Activated CD8-positive, alpha-beta memory T cell treated with anti-CD3 and anti-CD28 coated beads, Interleukin-2, amount 10 ng/mL, durations not matched to agents 7 days and 5 days (primary cell): ENCODE measurements around the gene RERE. TPM values are rescaled to one million over a fixed set of nuclear protein-coding genes. Genes with fewer than 3 reads are reported as not detected.
"Not testable (repeated sequence)": the region's sequence is repeated elsewhere in the genome, so short reads cannot be mapped to it uniquely, and the experiment has no call there.

ENCODE experiments used
- ATAC-seq: fragments of 150-1000 bp; cut with Tn5 transposase; one replicate; pipeline ENCODE4 v1.10.0; 2021; ENCODE audit warnings: moderate library complexity
- CTCF ChIA-PET: fragments of 350-600 bp; sonication (Branson Sonifier 250); formaldehyde crosslinking; loops from one replicate; lab custom pipeline; 2021; ENCODE audit warnings: antibody characterized with exemption; lab: Charles Lee
- DNase-seq: peaks from one replicate; pipeline ENCODE4 v3.0.0-alpha.2; 2020
- H3K27ac Mint-ChIP-seq: one replicate; pipeline ENCODE4 v1.8.0; 2021; ENCODE audit warnings: mild to moderate bottlenecking, mixed read lengths
- H3K27me3 Mint-ChIP-seq: one replicate; pipeline ENCODE4 v1.8.0; 2021; ENCODE audit warnings: mixed read lengths
- H3K36me3 Mint-ChIP-seq: one replicate; pipeline ENCODE4 v1.8.0; 2021; ENCODE audit warnings: mild to moderate bottlenecking, mixed read lengths
- H3K4me1 Mint-ChIP-seq: one replicate; pipeline ENCODE4 v1.8.0; 2021; ENCODE audit warnings: mixed read lengths
- H3K4me3 Mint-ChIP-seq: one replicate; pipeline ENCODE4 v1.8.0; 2021; ENCODE audit warnings: mild to moderate bottlenecking, moderate library complexity, mixed read lengths
- H3K9me3 Mint-ChIP-seq: one replicate; pipeline ENCODE4 v1.8.0; 2022; ENCODE audit warnings: low read depth, mixed read lengths
- total RNA-seq, 2 experiments: library from RNA; stranded (reverse); gene quantifications; one replicate each; pipeline ENCODE4 v1.2.3, GENCODE V29; 2021

The RERE gene
- total RNA-seq, 2 experiments from 2014 or later, result 38.3 TPM

DNA sequence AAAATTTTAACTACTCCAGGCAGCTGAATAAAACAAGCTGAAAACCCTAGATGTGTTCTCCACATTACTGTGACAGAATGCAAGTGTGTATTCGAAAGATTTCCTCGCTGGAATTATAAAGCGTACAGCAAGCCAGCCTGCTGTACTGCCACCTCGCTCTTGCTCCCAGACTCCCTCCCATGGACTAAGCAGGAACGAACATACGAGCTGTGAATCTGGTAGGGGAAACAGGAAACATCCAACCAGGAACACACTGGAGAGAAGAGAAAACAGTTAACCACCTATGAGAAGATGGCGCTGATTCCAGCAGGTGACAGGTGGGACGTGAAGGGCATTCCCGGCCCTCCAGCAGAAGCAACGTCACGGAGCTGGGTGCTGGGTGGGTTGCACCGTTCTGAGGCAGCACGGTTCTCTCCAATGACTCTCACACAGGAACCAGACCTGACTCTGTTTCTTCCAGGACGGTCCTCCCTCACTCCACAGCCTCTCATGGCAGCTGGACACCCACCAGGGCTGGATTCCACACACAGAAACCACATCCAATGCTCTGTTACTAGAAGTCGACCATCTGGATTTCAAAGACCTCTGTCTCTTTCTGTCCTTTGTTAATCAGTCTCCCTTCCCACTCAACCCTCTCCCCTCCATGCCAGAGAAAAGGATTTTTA is 219.2 kb downstream of the RERE start:
- Mint-ChIP-seq H3K27ac (no peak overlapping the region), H3K4me1 (peaks cover 27% of the 10 kb centered on the region), H3K36me3 (peaks cover 14% of the 10 kb centered on the region), H3K4me3 (no peak overlapping the region), H3K27me3 (no peaks in the 10 kb centered on the region), H3K9me3 (no peaks in the 10 kb centered on the region)
- DNase-seq (no peak), ATAC-seq (no peak)
- CTCF ChIA-PET, result interaction anchor here (1.4 kb wide), 2 partner anchors 9 to 15 kb away, joined by 3 read pairs; no protein-coding TSS in a partner anchor

- CTCF ChIA-PET, result interaction anchor here (1.4 kb wide), 1 partner anchor 14 kb away, joined by 3 read pairs; no protein-coding TSS in a partner anchor
- Mint-ChIP-seq H3K4me1 (peaks cover 20% of the 10 kb centered on the region), H3K4me3 (no peak overlapping the region), H3K36me3 (peaks cover 17% of the 10 kb centered on the region), H3K27ac (no peak overlapping the region), H3K27me3 (no peaks in the 10 kb centered on the region), H3K9me3 (no peaks in the 10 kb centered on the region)
- ATAC-seq (no peak), DNase-seq (no peak)
Observed at GRCh38 chr1:8597455-8597854, 220.0 kb downstream of the RERE start.

DNA sequence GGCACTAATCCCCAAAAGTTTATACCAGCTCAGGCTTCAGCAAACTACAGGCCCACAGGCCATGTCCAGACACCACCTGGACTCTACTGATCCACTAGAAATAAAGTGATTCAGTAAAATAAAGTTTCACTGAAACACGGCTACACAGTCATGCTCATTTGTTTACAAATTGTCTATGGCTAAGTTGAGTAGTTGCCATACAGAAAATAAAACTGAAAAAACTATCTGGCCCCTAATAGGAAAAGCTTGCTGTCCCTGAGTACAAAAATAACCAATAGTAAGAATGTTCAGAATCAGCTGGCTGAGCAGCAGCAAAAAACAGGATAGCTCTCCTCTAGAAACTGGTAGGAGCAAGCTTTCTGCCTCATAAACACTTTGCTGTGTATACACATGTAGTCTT is 221.5 kb downstream of the RERE start:
- no peak overlapping the region for H3K27ac Mint-ChIP-seq
- CTCF ChIA-PET, result interaction anchor here (0.8 to 1.7 kb wide), 4 partner anchors 9 to 255 kb away, joined by 3 to 5 read pairs (median 3); no protein-coding TSS in a partner anchor
- no peak for DNase-seq
- ATAC-seq, result no peak
- no peaks in the 10 kb centered on the region for H3K9me3 Mint-ChIP-seq
- H3K27me3 Mint-ChIP-seq, result no peaks in the 10 kb centered on the region
- no peak overlapping the region for H3K4me3 Mint-ChIP-seq
- H3K4me1 Mint-ChIP-seq, result peaks cover 13% of the 10 kb centered on the region
- peaks cover 11% of the 10 kb centered on the region for H3K36me3 Mint-ChIP-seq

- Mint-ChIP-seq H3K4me1 (peaks cover 17% of the 10 kb centered on the region), H3K9me3 (no peaks in the 10 kb centered on the region), H3K36me3 (peaks cover 12% of the 10 kb centered on the region), H3K27me3 (no peaks in the 10 kb centered on the region), H3K27ac (no peak overlapping the region), H3K4me3 (no peak overlapping the region)
- ATAC-seq (no peak), DNase-seq (no peak)
- CTCF ChIA-PET, result interaction anchor here (1.7 kb wide), 1 partner anchor 8 kb away, joined by 5 read pairs; no protein-coding TSS in a partner anchor
Observed at GRCh38 chr1:8595332-8595731, 222.1 kb downstream of the RERE start.

- H3K27ac Mint-ChIP-seq, ATAC-seq, CTCF ChIA-PET, H3K27me3 Mint-ChIP-seq, DNase-seq, H3K4me3 Mint-ChIP-seq, H3K9me3 Mint-ChIP-seq: not testable (repeated sequence)
- Mint-ChIP-seq H3K36me3 (peaks cover 12% of the 10 kb centered on the region), H3K4me1 (peaks cover 24% of the 10 kb centered on the region)
Observed at GRCh38 chr1:8593292-8593691, 224.1 kb downstream of the RERE start.

DNA sequence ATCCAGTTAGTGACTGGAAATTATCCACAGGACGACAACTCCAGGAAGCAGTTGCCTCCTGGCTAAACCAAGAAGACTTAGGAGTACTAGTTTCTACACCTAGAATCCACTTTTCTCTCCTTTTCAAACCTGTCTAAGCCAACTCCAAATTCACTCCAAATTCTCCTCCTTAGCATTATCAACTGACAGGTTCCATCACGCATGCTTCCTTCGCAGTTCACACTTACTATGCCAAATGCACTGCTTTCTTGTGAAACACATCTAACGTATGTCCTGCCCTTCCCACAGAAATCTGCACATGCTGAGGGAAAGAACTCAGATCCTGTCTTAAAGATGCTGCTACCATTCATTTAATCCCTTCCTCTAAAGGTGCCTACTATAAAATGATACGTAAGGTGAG is 225.9 kb downstream of the RERE start:
- no peak for ATAC-seq
- CTCF ChIA-PET, result no interaction called here
- peaks cover 29% of the 10 kb centered on the region for H3K4me1 Mint-ChIP-seq
- peaks cover 12% of the 10 kb centered on the region for H3K36me3 Mint-ChIP-seq
- no peaks in the 10 kb centered on the region for H3K27me3 Mint-ChIP-seq
- no peak for DNase-seq
- H3K27ac Mint-ChIP-seq, result no peak overlapping the region
- H3K4me3 Mint-ChIP-seq, result no peak overlapping the region
- no peaks in the 10 kb centered on the region for H3K9me3 Mint-ChIP-seq

DNA sequence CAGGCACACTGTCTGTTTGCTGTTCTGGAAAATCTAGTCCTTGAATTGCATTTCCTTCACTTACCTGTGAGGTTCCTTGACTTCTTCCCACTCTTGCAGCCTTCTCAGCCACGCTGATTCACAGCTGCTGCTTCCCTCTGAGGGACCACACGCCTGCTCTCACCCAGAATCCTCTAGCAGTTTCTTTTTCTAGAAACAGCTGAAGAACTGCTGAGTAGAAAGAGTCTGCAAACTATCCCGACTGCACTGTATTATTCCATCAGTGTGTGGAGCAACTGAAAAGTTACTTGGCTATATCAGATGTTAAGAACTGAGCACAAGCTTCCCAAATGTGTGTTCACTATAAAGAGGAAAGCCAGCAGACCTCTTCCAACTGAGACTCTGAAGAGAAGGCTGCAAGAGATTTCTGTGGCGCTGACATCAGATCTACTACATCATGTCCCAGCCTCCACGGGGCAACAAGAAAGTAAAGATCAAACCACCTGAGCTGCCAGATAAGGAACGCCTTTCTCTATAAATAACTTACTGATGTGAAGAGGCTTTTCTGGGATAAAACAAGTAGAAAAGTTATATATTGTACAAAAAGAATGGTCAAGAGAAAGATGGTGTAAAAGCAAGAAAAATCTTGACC is 226.6 kb downstream of the RERE start:
- H3K4me1 Mint-ChIP-seq, result peaks cover 23% of the 10 kb centered on the region
- no peak for DNase-seq
- CTCF ChIA-PET, result no interaction called here
- no peaks in the 10 kb centered on the region for H3K27me3 Mint-ChIP-seq
- peaks cover 12% of the 10 kb centered on the region for H3K36me3 Mint-ChIP-seq
- H3K27ac Mint-ChIP-seq, result no peak overlapping the region
- no peak for ATAC-seq
- H3K4me3 Mint-ChIP-seq, result no peak overlapping the region
- no peaks in the 10 kb centered on the region for H3K9me3 Mint-ChIP-seq

GRCh38 chr1:8589571-8589970 is 227.9 kb downstream of the RERE start:
- Mint-ChIP-seq H3K27me3 (no peaks in the 10 kb centered on the region), H3K36me3 (peaks cover 12% of the 10 kb centered on the region), H3K9me3 (no peaks in the 10 kb centered on the region), H3K27ac (no peak overlapping the region), H3K4me3 (no peak overlapping the region), H3K4me1 (peaks cover 23% of the 10 kb centered on the region)
- no peak for DNase-seq
- ATAC-seq, result no peak
- CTCF ChIA-PET, result interaction anchor here (0.7 to 1.0 kb wide), 2 partner anchors 9 to 28 kb away, joined by 3 to 4 read pairs; no protein-coding TSS in a partner anchor

DNA sequence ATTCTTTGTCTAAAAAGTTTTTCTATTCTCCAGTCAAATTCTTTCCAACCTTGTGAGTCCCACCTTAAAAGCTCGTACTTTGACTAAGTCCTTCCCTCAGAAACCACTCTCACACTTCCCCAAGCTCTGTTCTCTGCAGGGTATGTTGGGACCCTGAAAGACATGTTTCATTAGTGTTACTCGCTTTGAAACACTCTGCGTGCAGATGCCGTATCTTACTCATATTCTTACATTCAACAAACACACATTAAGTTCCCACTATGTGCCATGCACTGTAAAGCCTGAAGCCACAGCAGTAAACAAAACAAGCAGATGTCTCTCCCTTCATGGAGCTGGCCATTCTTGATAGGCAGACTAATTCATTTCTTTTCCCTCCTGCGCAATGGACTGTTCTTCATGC is 229.7 kb downstream of the RERE start:
- no peak for DNase-seq
- H3K4me1 Mint-ChIP-seq, result peaks cover 23% of the 10 kb centered on the region
- no peak overlapping the region for H3K27ac Mint-ChIP-seq
- ATAC-seq, result no peak
- CTCF ChIA-PET, result interaction anchor here (1.8 kb wide), 1 partner anchor 8 kb away, joined by 5 read pairs; no protein-coding TSS in a partner anchor
- H3K36me3 Mint-ChIP-seq, result peaks cover 2% of the 10 kb centered on the region
- no peaks in the 10 kb centered on the region for H3K9me3 Mint-ChIP-seq
- H3K27me3 Mint-ChIP-seq, result no peaks in the 10 kb centered on the region
- no peak overlapping the region for H3K4me3 Mint-ChIP-seq

GRCh38 chr1:8586438-8586837 is 231.0 kb downstream of the RERE start:
- ATAC-seq, result no peak
- peaks cover 1% of the 10 kb centered on the region for H3K36me3 Mint-ChIP-seq
- H3K9me3 Mint-ChIP-seq, result no peaks in the 10 kb centered on the region
- H3K27me3 Mint-ChIP-seq, result no peaks in the 10 kb centered on the region
- H3K27ac Mint-ChIP-seq, result no peak overlapping the region
- CTCF ChIA-PET, result interaction anchor here (1.6 to 1.8 kb wide), 3 partner anchors 10 to 140 kb away, joined by 4 to 5 read pairs (median 5); no protein-coding TSS in a partner anchor
- H3K4me1 Mint-ChIP-seq, result peaks cover 21% of the 10 kb centered on the region
- no peak overlapping the region for H3K4me3 Mint-ChIP-seq
- DNase-seq, result no peak

GRCh38 chr1:8584316-8584715 is 233.1 kb downstream of the RERE start:
- Mint-ChIP-seq H3K4me1 (peaks cover 10% of the 10 kb centered on the region), H3K27me3 (no peaks in the 10 kb centered on the region), H3K36me3 (no peaks in the 10 kb centered on the region), H3K4me3 (no peak overlapping the region), H3K27ac (no peak overlapping the region), H3K9me3 (no peaks in the 10 kb centered on the region)
- DNase-seq, result no peak
- CTCF ChIA-PET, result interaction anchor here (1.2 to 1.8 kb wide), 3 partner anchors 23 to 265 kb away, joined by 3 to 7 read pairs (median 6); no protein-coding TSS in a partner anchor
- no peak for ATAC-seq

GRCh38 chr1:8583031-8583430 is 234.4 kb downstream of the RERE start:
- no peak for ATAC-seq
- no peak for DNase-seq
- H3K36me3 Mint-ChIP-seq, result no peaks in the 10 kb centered on the region
- CTCF ChIA-PET, result interaction anchor here (1.3 to 1.8 kb wide), 3 partner anchors 15 to 143 kb away, joined by 3 to 7 read pairs (median 6); no protein-coding TSS in a partner anchor
- H3K4me3 Mint-ChIP-seq, result no peak overlapping the region
- no peaks in the 10 kb centered on the region for H3K27me3 Mint-ChIP-seq
- peaks cover 8% of the 10 kb centered on the region for H3K4me1 Mint-ChIP-seq
- no peaks in the 10 kb centered on the region for H3K9me3 Mint-ChIP-seq
- H3K27ac Mint-ChIP-seq, result no peak overlapping the region

GRCh38 chr1:8580566-8580965 is 236.9 kb downstream of the RERE start:
- ATAC-seq (no peak), DNase-seq (no peak)
- H3K27me3 Mint-ChIP-seq, result no peaks in the 10 kb centered on the region
- peaks cover 3% of the 10 kb centered on the region for H3K36me3 Mint-ChIP-seq
- no peaks in the 10 kb centered on the region for H3K9me3 Mint-ChIP-seq
- H3K4me1 Mint-ChIP-seq, result no peaks in the 10 kb centered on the region
- H3K4me3 Mint-ChIP-seq, result no peak overlapping the region
- H3K27ac Mint-ChIP-seq, result no peak overlapping the region
- CTCF ChIA-PET, result interaction anchor here (1.1 kb wide), 1 partner anchor 182 kb away, joined by 4 read pairs; no protein-coding TSS in a partner anchor
